Effector CD4-positive, alpha-beta T cell (primary cell): ENCODE data around the gene CNNM3.

ENCODE experiments used
- DNase-seq: peaks from one replicate; pipeline ENCODE4 v3.0.0-alpha.2; 2020

CNNM3 gene

GRCh38 chr2:96879545-96880040, 63.5 kb downstream of the CNNM3 start:
- DNase-seq, result no peak

DNA sequence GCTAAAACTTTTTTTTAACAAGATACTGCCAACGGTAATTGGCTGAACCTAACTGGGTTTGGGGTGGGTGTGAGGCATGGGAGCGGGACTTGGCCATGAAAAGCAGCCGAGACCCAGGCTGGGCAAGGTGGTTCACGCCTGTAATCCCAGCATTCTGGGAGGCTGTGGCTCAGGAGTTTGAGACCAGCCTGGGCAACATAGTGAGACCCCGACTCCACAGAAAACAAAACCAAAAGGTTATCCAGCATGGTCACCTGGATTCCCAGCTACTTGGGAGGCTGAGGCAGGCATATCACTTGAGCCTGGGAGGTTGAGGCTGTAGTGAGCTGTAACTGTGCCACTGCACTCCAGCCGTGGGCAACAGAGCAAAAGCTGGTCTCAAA, 64.8 kb downstream of the CNNM3 start:
- no peak for DNase-seq

GRCh38 chr2:96881349-96882195, 65.5 kb downstream of the CNNM3 start:
- no peak for DNase-seq

DNA sequence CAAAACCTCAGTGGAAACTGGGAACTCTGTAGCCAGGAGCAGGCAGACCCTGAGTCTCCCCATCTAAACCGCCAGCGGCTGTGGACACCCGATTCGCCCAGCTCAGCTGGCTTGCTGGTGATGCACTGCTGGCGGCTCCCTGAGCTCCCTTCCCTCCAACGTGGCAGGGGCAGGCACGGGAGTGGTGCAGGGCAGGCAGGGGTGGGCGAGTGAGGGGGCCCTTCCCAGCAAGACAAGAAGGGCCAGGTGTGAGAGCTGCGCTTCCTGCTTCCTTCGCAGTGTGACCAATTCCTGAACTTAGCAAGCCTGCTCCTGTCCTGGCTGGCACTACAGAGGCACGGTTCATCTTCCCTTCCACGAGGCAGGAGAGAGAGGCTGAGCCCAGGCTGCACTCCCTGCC, 66.2 kb downstream of the CNNM3 start:
- no peak for DNase-seq

- DNase-seq, result no peak
These were observed 66.8 kb downstream of the CNNM3 start for GRCh38 chr2:96882906-96883305.

- DNase-seq, result no peak
These were observed 67.2 kb downstream of the CNNM3 start for GRCh38 chr2:96883306-96883705.
